Duodenal mucosa (tissue), 2 donors: ENCODE results near the gene DHRS4L2.
A peak's percentile ranks its signal among the peaks of the same experiment; 100 is the strongest.
"Not testable (repeated sequence)": the region's sequence is repeated elsewhere in the genome, so short reads cannot be mapped to it uniquely, and the experiment has no call there.

Source experiments
- H3K27ac ChIP-seq: one replicate; pipeline ENCODE4 v1.7.0; 2013; ENCODE audit warnings: low read depth, low read length
- H3K27me3 ChIP-seq, 2 donors: one replicate each; pipeline ENCODE4 v1.7.0; 2013; ENCODE audit warnings: low read length in 2 of 2, control low read depth in 1 of 2; ENCODE audit not compliant: insufficient read depth in 2 of 2, control insufficient read depth in 1 of 2
- H3K36me3 ChIP-seq, 2 donors: one replicate each; pipeline ENCODE4 v1.7.0; 2013; ENCODE audit warnings: low read length in 2 of 2, control low read depth in 1 of 2; ENCODE audit not compliant: insufficient read depth in 2 of 2, control insufficient read depth in 1 of 2
- H3K4me1 ChIP-seq, 2 donors: one replicate each; pipeline ENCODE4 v1.7.0; 2013; ENCODE audit warnings: low read length in 2 of 2, control low read depth in 1 of 2; ENCODE audit not compliant: insufficient read depth in 2 of 2, control insufficient read depth in 1 of 2
- H3K4me3 ChIP-seq, 2 donors: one replicate each; pipeline ENCODE4 v1.7.0; 2013; ENCODE audit warnings: low read length in 2 of 2, low read depth in 1 of 2
- H3K9ac ChIP-seq, 2 donors: one replicate each; pipeline ENCODE4 v1.7.0; 2013; ENCODE audit warnings: low read length in 2 of 2, low read depth in 1 of 2
- H3K9me3 ChIP-seq, 2 donors: one replicate each; pipeline ENCODE4 v1.7.0; 2013; ENCODE audit warnings: low read length in 2 of 2, control low read depth in 1 of 2; ENCODE audit not compliant: control insufficient read depth in 1 of 2

The DHRS4L2 gene

GRCh38 chr14:23973178-23973577 is 15.6 kb upstream of the DHRS4L2 start:
- H3K9me3 ChIP-seq, H3K27ac ChIP-seq: not testable (repeated sequence)

GRCh38 chr14:23974041-23974440 is 14.7 kb upstream of the DHRS4L2 start:
- H3K27me3 ChIP-seq, result not testable (repeated sequence)

More at GRCh38 chr14:23973178-23973577, 15.6 kb upstream of the DHRS4L2 start:
- H3K36me3 ChIP-seq, H3K4me3 ChIP-seq, H3K27me3 ChIP-seq, H3K4me1 ChIP-seq, H3K9ac ChIP-seq: not testable (repeated sequence)

GRCh38 chr14:23977208-23977607 is 11.5 kb upstream of the DHRS4L2 start:
- H3K4me3 ChIP-seq, H3K36me3 ChIP-seq, H3K4me1 ChIP-seq, H3K9me3 ChIP-seq, H3K9ac ChIP-seq, H3K27me3 ChIP-seq, H3K27ac ChIP-seq: not testable (repeated sequence)

More at GRCh38 chr14:23974041-23974440, 14.7 kb upstream of the DHRS4L2 start:
- not testable (repeated sequence) for H3K9ac ChIP-seq, H3K27ac ChIP-seq, H3K4me1 ChIP-seq, H3K9me3 ChIP-seq, H3K36me3 ChIP-seq, H3K4me3 ChIP-seq

GRCh38 chr14:23981951-23982813 is 6.5 kb upstream of the DHRS4L2 start:
- not testable (repeated sequence) for H3K9me3 ChIP-seq, H3K4me3 ChIP-seq, H3K9ac ChIP-seq, H3K36me3 ChIP-seq, H3K27ac ChIP-seq, H3K27me3 ChIP-seq, H3K4me1 ChIP-seq

GRCh38 chr14:23984891-23985602 is 3.7 kb upstream of the DHRS4L2 start:
- Histone ChIP-seq H3K9ac (no peak overlapping the region), H3K27me3 (no peaks in the 10 kb centered on the region), H3K4me1 (peaks cover 4 to 22% of the 10 kb centered on the region in 2 donors), H3K27ac (no peak overlapping the region), H3K9me3 (no peaks in the 10 kb centered on the region), H3K4me3 (no peak overlapping the region), H3K36me3 (no peaks in the 10 kb centered on the region)

- not testable (repeated sequence) for H3K27me3 ChIP-seq, H3K9me3 ChIP-seq, H3K27ac ChIP-seq, H3K36me3 ChIP-seq, H3K9ac ChIP-seq
- Histone ChIP-seq H3K4me1 (peaks cover 4 to 22% of the 10 kb centered on the region in 2 donors), H3K4me3 (peak overlapping the region in 1 of 2 donors; percentile 45)
Observed at GRCh38 chr14:23988223-23988606, 514 bp upstream of the DHRS4L2 start.

GRCh38 chr14:23989734-23990445 is 1.2 kb downstream of the DHRS4L2 start:
- peak overlapping the region in 1 of 2 donors; percentile 74 for H3K9ac ChIP-seq
- not testable (repeated sequence) for H3K36me3 ChIP-seq, H3K27ac ChIP-seq, H3K27me3 ChIP-seq, H3K9me3 ChIP-seq
- peak overlapping the region in 1 of 2 donors; percentile 74 for H3K4me3 ChIP-seq
- H3K4me1 ChIP-seq, result peaks cover 4 to 22% of the 10 kb centered on the region in 2 donors

- H3K27me3 ChIP-seq, H3K9ac ChIP-seq, H3K4me3 ChIP-seq: not testable (repeated sequence)
Observed at GRCh38 chr14:23990961-23991360, 2.2 kb downstream of the DHRS4L2 start.

GRCh38 chr14:23993042-23993441 is 4.3 kb downstream of the DHRS4L2 start:
- not testable (repeated sequence) for H3K4me3 ChIP-seq, H3K36me3 ChIP-seq, H3K9me3 ChIP-seq, H3K9ac ChIP-seq, H3K27me3 ChIP-seq, H3K27ac ChIP-seq
- H3K4me1 ChIP-seq, result peaks cover 4 to 16% of the 10 kb centered on the region in 2 donors

More at GRCh38 chr14:23990961-23991360, 2.2 kb downstream of the DHRS4L2 start:
- not testable (repeated sequence) for H3K36me3 ChIP-seq, H3K27ac ChIP-seq, H3K9me3 ChIP-seq
- H3K4me1 ChIP-seq, result peaks cover 4 to 17% of the 10 kb centered on the region in 2 donors

GRCh38 chr14:23996009-23996408 is 7.3 kb downstream of the DHRS4L2 start:
- H3K9ac ChIP-seq, H3K4me3 ChIP-seq, H3K36me3 ChIP-seq, H3K4me1 ChIP-seq, H3K27me3 ChIP-seq, H3K9me3 ChIP-seq, H3K27ac ChIP-seq: not testable (repeated sequence)
